ENCODE measurements around the gene PHYH. TPM values are rescaled to one million over a fixed set of nuclear protein-coding genes. Genes with fewer than 3 reads are reported as not detected.

PHYH gene
- total RNA-seq, 4 donors from 2014 or later = 21.9 to 54.1 (median 35.9) TPM

DNA sequence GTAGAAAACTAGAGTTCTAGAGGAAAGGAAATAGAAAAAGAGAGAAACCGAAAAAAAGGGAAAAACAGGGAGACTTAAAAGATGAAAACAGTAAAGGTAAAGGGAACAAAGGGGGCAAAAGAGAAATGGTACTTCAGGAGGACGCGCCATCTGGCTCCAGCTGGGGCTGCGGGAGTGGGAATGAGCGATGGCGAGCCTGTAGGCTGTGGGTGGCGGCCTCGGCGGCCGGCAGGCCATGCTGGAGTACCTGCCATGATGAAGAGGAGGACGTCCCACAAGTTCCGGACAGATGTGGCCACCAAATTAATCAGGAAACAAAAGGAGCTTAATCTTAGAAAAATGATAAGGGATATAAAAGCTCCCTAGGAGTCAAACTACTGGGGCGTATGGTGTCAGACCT, 21.7 kb upstream of the PHYH start:
- ATAC-seq (ENCODE audit: low FRiP score) = no peak
- TF ChIP-seq, protein P1, sequence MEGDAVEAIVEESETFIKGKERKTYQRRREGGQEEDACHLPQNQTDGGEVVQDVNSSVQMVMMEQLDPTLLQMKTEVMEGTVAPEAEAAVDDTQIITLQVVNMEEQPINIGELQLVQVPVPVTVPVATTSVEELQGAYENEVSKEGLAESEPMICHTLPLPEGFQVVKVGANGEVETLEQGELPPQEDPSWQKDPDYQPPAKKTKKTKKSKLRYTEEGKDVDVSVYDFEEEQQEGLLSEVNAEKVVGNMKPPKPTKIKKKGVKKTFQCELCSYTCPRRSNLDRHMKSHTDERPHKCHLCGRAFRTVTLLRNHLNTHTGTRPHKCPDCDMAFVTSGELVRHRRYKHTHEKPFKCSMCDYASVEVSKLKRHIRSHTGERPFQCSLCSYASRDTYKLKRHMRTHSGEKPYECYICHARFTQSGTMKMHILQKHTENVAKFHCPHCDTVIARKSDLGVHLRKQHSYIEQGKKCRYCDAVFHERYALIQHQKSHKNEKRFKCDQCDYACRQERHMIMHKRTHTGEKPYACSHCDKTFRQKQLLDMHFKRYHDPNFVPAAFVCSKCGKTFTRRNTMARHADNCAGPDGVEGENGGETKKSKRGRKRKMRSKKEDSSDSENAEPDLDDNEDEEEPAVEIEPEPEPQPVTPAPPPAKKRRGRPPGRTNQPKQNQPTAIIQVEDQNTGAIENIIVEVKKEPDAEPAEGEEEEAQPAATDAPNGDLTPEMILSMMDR (IDR thresholded peaks at IDR 0.05) = no peak
- no peak for DNase-seq (ENCODE audit: low spot score)

DNA sequence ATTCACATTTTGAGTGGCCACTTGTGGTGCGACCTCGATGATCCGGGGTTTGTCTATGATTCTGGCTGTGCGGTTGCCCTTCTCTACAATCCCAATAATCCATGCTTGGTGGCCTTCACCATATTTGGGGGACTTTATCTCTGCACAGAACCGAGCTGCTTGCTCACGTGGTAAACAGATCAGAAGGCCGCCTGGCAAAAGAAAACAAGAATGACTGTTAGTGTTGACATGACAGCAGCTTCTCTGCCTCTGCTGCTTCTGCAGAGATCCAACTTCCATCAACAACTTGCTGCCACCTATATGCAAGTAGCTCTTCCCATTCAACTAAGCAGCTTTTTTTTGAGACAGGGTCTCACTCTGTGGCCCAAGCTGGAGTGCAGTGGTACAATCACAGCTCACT, 19.3 kb upstream of the PHYH start:
- DNase-seq (ENCODE audit: low spot score) (no peak), ATAC-seq (ENCODE audit: low FRiP score) (no peak)
- TF ChIP-seq, protein P1 (IDR thresholded peaks at IDR 0.05) = no peak

DNA sequence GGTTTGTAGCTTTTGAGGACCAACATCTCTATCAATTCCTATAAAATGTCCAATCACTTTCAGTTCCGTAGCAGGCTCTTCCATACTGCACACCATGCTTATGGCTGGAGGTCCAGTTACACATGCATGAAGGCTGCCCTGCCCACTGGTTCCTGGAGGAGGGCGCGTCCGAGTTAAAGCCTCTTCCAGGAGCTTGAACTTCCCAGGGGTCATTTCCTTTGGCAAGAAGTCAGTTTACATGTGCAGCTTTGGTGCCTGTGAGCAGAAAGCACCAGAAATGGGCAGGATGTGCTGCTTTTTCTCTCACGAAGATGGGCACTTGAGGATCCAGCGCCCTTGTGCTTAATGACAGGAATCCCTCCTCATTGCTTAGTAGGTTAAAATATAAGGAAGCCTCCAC, 17.6 kb upstream of the PHYH start:
- ATAC-seq (ENCODE audit: low FRiP score) (no peak), DNase-seq (ENCODE audit: low spot score) (no peak)
- TF ChIP-seq, protein P1 (IDR thresholded peaks at IDR 0.05) = no peak

DNA sequence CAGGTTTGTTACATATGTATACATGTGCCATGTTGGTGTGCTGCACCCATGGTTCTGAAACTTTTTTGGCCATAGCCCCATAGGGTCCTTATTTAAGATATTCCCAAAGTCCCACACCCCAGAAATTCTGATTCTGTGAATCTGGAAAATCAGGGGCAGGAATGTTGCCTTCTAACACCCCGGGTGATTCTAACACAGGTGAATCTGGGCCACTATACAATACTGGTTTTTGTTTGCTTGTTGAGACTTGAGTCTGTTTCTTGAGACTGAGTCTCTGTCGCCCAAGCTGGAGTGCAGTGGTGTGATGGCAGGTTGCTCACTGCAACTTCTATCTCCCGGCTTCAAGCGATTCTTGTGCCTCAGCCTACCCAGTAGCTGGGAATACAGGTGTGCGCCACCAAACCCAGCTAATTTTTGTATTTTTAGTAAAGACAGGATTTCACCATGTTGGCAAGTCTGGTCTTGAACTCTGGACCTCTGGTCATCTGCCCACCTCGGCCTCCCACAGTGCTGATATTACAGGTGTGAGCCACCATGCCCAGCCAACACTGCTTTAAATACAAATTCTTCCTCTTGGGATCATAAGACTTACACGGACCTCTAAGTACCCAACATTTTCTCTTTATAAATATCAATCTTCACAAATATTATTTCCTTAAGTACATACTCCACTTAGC, 16.9 kb upstream of the PHYH start:
- ATAC-seq (ENCODE audit: low FRiP score) (no peak), DNase-seq (ENCODE audit: low spot score) (no peak)
- TF ChIP-seq, protein P1 (IDR thresholded peaks at IDR 0.05) = no peak

DNA sequence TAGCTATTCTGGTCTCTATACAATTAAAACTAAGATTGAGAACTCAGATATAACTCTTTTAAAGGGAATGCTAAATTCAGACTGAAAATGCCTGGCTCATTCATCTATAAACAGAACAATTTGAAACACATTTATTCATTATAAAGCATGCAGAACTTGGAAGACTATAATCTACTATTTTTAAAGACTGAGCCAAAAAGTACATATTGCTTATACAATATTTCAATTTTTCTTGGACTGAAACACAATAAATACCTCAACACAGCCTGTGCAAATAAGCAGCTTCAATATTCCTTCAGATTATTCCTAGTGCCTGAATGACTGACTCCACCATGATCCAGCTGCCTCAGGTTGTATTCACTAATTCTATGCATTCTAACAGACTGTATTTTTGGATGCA, 15.5 kb upstream of the PHYH start:
- DNase-seq (ENCODE audit: low spot score) = no peak
- TF ChIP-seq, protein P1 (IDR thresholded peaks at IDR 0.05) = no peak
- no peak for ATAC-seq (ENCODE audit: low FRiP score)

DNA sequence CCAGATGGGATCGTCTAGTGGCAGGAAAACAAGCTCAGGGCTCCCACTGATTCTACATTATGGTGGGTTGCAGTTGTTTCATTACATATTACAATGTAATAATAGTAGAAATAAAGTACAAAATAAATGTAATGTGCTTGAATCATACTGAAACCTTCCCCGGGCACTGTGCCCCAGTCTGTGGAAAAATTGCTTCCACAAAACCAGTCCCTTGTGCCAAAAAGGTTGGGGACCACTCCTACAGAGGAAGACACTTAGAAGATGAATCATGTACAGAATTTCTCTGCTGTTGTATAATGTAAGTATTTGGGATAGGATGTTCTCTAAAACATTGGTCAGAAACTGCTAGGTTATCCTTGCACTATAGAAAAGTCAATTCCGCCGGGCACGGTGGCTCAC, 11.3 kb upstream of the PHYH start:
- TF ChIP-seq, protein P1 (IDR thresholded peaks at IDR 0.05) = no peak
- ATAC-seq (ENCODE audit: low FRiP score) = no peak

DNA sequence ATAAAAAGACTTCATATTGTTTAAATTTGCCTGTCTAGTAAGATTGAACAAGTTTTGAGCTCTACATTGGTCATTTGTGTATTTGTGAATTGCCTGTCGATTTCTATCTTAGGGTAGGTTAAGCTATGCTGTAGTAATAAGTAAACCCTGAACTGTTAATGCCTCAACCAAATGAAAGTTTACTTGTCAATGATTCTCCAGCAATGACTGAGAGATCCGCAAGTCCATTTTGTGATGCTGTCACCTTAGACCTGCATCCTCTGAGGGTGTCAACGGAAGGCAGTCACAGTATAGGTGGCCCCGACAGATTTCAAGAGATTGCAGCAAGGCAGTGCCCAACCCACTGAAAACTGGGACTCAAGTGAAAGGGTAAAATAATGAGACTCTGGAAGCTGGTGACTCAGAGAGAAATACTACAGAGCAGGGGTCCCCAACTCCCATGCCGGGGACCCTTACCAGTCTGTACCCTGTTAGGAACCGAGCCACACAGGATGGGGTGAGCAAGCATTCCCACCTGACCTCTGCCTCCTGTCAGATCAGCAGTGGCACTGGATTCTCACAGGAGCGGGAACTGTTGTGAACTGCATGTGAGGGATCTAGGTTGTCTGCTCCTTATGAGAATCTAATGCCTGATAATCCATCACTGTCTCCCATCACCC, 10.8 kb upstream of the PHYH start:
- TF ChIP-seq, protein P1 (IDR thresholded peaks at IDR 0.05) = no peak

More for the DNA sequence above, 11.3 kb upstream of the PHYH start:
- no peak for DNase-seq (ENCODE audit: low spot score)

More for the DNA sequence above, 10.8 kb upstream of the PHYH start:
- ATAC-seq (ENCODE audit: low FRiP score) = no peak
- DNase-seq (ENCODE audit: low spot score) = no peak
